HCT116 (cell line): ENCODE measurements around the gene ZDHHC14. TPM values are rescaled to one million over a fixed set of nuclear protein-coding genes. Genes with fewer than 3 reads are reported as not detected.

Source experiments
- ATAC-seq: fragments of 200-7000 bp; cut with Tn5 transposase; 2 replicates; pipeline ENCODE4 v1.9.1; 2020; ENCODE audit warnings: mild to moderate bottlenecking, moderate library complexity
- BruUV-seq: library from RNA; stranded (reverse); fragments of 400-500 nt; replicated peaks from 2 replicates; lab custom pipeline; 2021; lab: Mats Ljungman, UMichigan
- CTCF ChIA-PET: fragments of 300-600 bp; sonication (Branson Sonifier 250); formaldehyde crosslinking; loops from one replicate; lab custom pipeline; 2021; ENCODE audit warnings: antibody characterized with exemption; lab: Charles Lee
- POLR2A ChIA-PET: fragments of 300-600, 350-600 bp; sonication (Branson Sonifier 250); formaldehyde crosslinking; loops from one replicate; lab custom pipeline; 2021; ENCODE audit warnings: antibody characterized with exemption; lab: Charles Lee
- RAD21 ChIA-PET, 2 experiments: fragments of 300-600 bp; sonication (Branson Sonifier 250); formaldehyde crosslinking; loops; one replicate each; lab custom pipeline; 2023; ENCODE audit warnings: low total read pairs in 2 of 2; ENCODE audit not compliant: uncharacterized antibody in 2 of 2, unreplicated experiment in 2 of 2, low non-redundant PET in 1 of 2; lab: Charles Lee
- DNase-seq: peaks from one replicate; pipeline ENCODE4 v3.0.0-alpha.2; 2010; ENCODE audit warnings: low read depth, low spot score
- H2AFZ ChIP-seq: fragments of 200-600 bp; shearing (Covaris generic), sonication (generic); 2 replicates; pipeline ENCODE4 v1.6.1; 2017; ENCODE audit warnings: low read depth, mixed run types, mixed read lengths, antibody characterized with exemption, low read length; ENCODE audit not compliant: poor library complexity, severe bottlenecking
- H3K27ac ChIP-seq: 2 replicates; pipeline ENCODE4 v1.5.1; 2012; ENCODE audit warnings: low read depth, low read length
- H3K27me3 ChIP-seq: fragments of 200-600 bp; sonication (generic); 2 replicates; pipeline ENCODE4 v1.6.1; 2016; ENCODE audit warnings: mixed run types, low read length, mixed read lengths; ENCODE audit not compliant: insufficient read depth
- H3K36me3 ChIP-seq, 2 experiments: fragments of 200-500 bp in 1 of 2; fragments of 200-600 bp in 1 of 2; sonication (Bioruptor generic) in 1 of 2; sonication (generic) in 1 of 2; 2 replicates each; pipeline versions ENCODE4 v1.5.1 to v1.6.1; 2014 to 2016; ENCODE audit warnings: low read length in 2 of 2, inconsistent platforms in 1 of 2, mixed read lengths in 1 of 2, mixed run types in 1 of 2; ENCODE audit not compliant: insufficient read depth in 2 of 2, control insufficient read depth in 1 of 2
- H3K4me1 ChIP-seq, 2 experiments: fragments of 200-600 bp in 1 of 2; sonication (generic) in 1 of 2; 2 replicates each; pipeline versions ENCODE4 v1.5.1 to v1.6.1; 2012 to 2017; ENCODE audit warnings: low read length in 2 of 2, inconsistent platforms in 1 of 2, mild to moderate bottlenecking in 1 of 2, mixed read lengths in 1 of 2, mixed run types in 1 of 2, moderate library complexity in 1 of 2; ENCODE audit not compliant: insufficient read depth in 2 of 2, control insufficient read depth in 1 of 2
- H3K4me2 ChIP-seq: fragments of 200-600 bp; sonication (generic); 2 replicates; pipeline ENCODE4 v1.6.1; 2017; ENCODE audit warnings: mixed run types, low read length, mixed read lengths
- H3K4me3 ChIP-seq, 2 experiments: fragments of 200-600 bp in 1 of 2; sonication (generic) in 1 of 2; replicated peaks in 1 of 2; 2 replicates each; pipeline ENCODE4 v1.5.1; 2011 to 2016; ENCODE audit warnings: low read length in 2 of 2, control low read depth in 1 of 2, low read depth in 1 of 2, mild to moderate bottlenecking in 1 of 2, mixed read lengths in 1 of 2, mixed run types in 1 of 2
- H3K79me2 ChIP-seq: fragments of 200-600 bp; sonication (generic); 2 replicates; pipeline ENCODE4 v1.6.1; 2017; ENCODE audit warnings: mild to moderate bottlenecking, mixed run types, low read length, moderate library complexity, mixed read lengths; ENCODE audit not compliant: insufficient read depth
- H3K9ac ChIP-seq: fragments of 200-600 bp; sonication (generic); 2 replicates; pipeline ENCODE4 v1.6.1; 2016; ENCODE audit warnings: low read length, mixed read lengths
- H3K9me2 ChIP-seq: fragments of 200-600 bp; sonication (generic), shearing (Covaris generic); 2 replicates; pipeline ENCODE4 v1.6.1; 2017; ENCODE audit warnings: mixed run types, mild to moderate bottlenecking, moderate library complexity; ENCODE audit not compliant: insufficient read depth
- H3K9me3 ChIP-seq, 2 experiments: fragments of 200-500 bp in 1 of 2; fragments of 200-600 bp in 1 of 2; sonication (Bioruptor generic) in 1 of 2; sonication (generic) in 1 of 2; 2 replicates each; pipeline ENCODE4 v1.6.1; 2014 to 2017; ENCODE audit warnings: low read length in 2 of 2, mixed read lengths in 2 of 2, inconsistent platforms in 1 of 2, low read depth in 1 of 2, mild to moderate bottlenecking in 1 of 2, mixed run types in 1 of 2, moderate library complexity in 1 of 2; ENCODE audit not compliant: control insufficient read depth in 1 of 2, insufficient read depth in 1 of 2
- H4K20me1 ChIP-seq: fragments of 200-600 bp; sonication (generic), shearing (Covaris generic); 2 replicates; pipeline ENCODE4 v1.6.1; 2017; ENCODE audit warnings: mixed run types, mild to moderate bottlenecking, moderate library complexity; ENCODE audit not compliant: insufficient read depth
- ATF3 ChIP-seq: IDR thresholded peaks from 2 replicates; pipeline ENCODE4 v1.6.1; 2012
- CBX3 ChIP-seq: IDR thresholded peaks from 2 replicates; pipeline ENCODE4 v1.6.1; 2012; ENCODE audit warnings: low read depth
- CEBPB ChIP-seq: IDR thresholded peaks from 2 replicates; pipeline ENCODE4 v1.6.1; 2012; ENCODE audit warnings: low read depth
- ELF1 ChIP-seq: IDR thresholded peaks from 2 replicates; pipeline ENCODE4 v1.6.1; 2012; ENCODE audit warnings: low read depth, borderline replicate concordance
- EZH2phosphoT487 ChIP-seq: fragments of 200-600 bp; IDR thresholded peaks from 2 replicates; pipeline ENCODE4 v1.6.1; 2018; ENCODE audit warnings: antibody characterized with exemption, borderline replicate concordance
- FOSL1 ChIP-seq: IDR thresholded peaks from 2 replicates; pipeline ENCODE4 v1.6.1; 2012; ENCODE audit warnings: low read depth
- JUND ChIP-seq: IDR thresholded peaks from 2 replicates; pipeline ENCODE4 v1.6.1; 2012
- POLR2AphosphoS5 ChIP-seq: IDR thresholded peaks from 2 replicates; pipeline ENCODE4 v1.6.1; 2011; ENCODE audit warnings: mild to moderate bottlenecking, low read depth, low read length, moderate library complexity
- SIN3A ChIP-seq: IDR thresholded peaks from 2 replicates; pipeline ENCODE4 v1.6.1; 2012; ENCODE audit warnings: low read depth
- SP1 ChIP-seq: IDR thresholded peaks from 2 replicates; pipeline ENCODE4 v1.6.1; 2012; ENCODE audit warnings: low read depth
- SRF ChIP-seq: IDR thresholded peaks from 2 replicates; pipeline ENCODE4 v1.6.1; 2012; ENCODE audit warnings: low read depth
- TCF7L2 ChIP-seq: IDR thresholded peaks from 2 replicates; pipeline ENCODE4 v1.7.0; 2011; ENCODE audit warnings: borderline replicate concordance, inconsistent platforms; ENCODE audit not compliant: insufficient read depth, insufficient read length; ENCODE audit errors: extremely low read depth
- YY1 ChIP-seq: IDR thresholded peaks from 2 replicates; pipeline ENCODE4 v1.6.1; 2011; ENCODE audit warnings: low read length, low read depth, moderate library complexity, mild to moderate bottlenecking; ENCODE audit not compliant: insufficient replicate concordance; ENCODE audit errors: extremely low read depth
- ZNF274 ChIP-seq: fragments of 200-500 bp; sonication (Bioruptor generic); IDR thresholded peaks from 2 replicates; pipeline ENCODE4 v1.6.1; 2014; ENCODE audit warnings: mild to moderate bottlenecking, low read depth, low read length, inconsistent platforms
- intact Hi-C: fragments of 100-400 bp; cut with micrococcal nuclease; formaldehyde crosslinking; loops from 2 replicates; pipeline ENCODE4 v1.10.0; 2022
- total RNA-seq: library from RNA; stranded (reverse); gene quantifications from one replicate; pipeline ENCODE4 v1.2.1, GENCODE V29; 2021; ENCODE audit not compliant: unreplicated experiment
- TF ChIP-seq, protein P1 (sequence below), 3 experiments: fragments of 200-600 bp in 1 of 3; sonication (generic) in 1 of 3; IDR thresholded peaks in 2 of 3; conservative IDR thresholded peaks in 1 of 3; 2 replicates each; pipeline ENCODE4 v1.5.1; 2012 to 2017; ENCODE audit warnings: low read depth in 2 of 3, low read length in 2 of 3, antibody characterized with exemption in 1 of 3, borderline replicate concordance in 1 of 3, control low read depth in 1 of 3, mild to moderate bottlenecking in 1 of 3, mixed read lengths in 1 of 3, mixed run types in 1 of 3, moderate library complexity in 1 of 3; ENCODE audit not compliant: insufficient read depth in 1 of 3
- TF ChIP-seq, protein P2 (sequence below): IDR thresholded peaks from 2 replicates; pipeline ENCODE4 v1.6.1; 2012; ENCODE audit warnings: low read depth
- TF ChIP-seq, protein P3 (sequence below): IDR thresholded peaks from 2 replicates; pipeline ENCODE4 v1.6.1; 2011; ENCODE audit warnings: mild to moderate bottlenecking, low read length, moderate library complexity; ENCODE audit not compliant: insufficient replicate concordance; ENCODE audit errors: extremely low read depth
- TF ChIP-seq, protein P4 (sequence below): IDR thresholded peaks from 2 replicates; pipeline ENCODE4 v1.6.1; 2012

The ZDHHC14 gene
- total RNA-seq, 1 experiment from 2014 or later = 5.3 TPM

- DNase-seq = no peak
- POLR2A ChIA-PET = no interaction called here
- Histone ChIP-seq H3K4me1 (0 out of 4 replicates have a peak, but pooled peaks cover 0 to 5% of the 10 kb centered on the region in 2 experiments), H3K36me3 (no peaks in the 10 kb centered on the region), H3K27me3 (no peaks in the 10 kb centered on the region), H3K4me3 (no peak overlapping the region), H3K4me2 (no peak overlapping the region), H4K20me1 (no peaks in the 10 kb centered on the region), H2AFZ (no peak overlapping the region), H3K27ac (no peak overlapping the region), H3K9me3 (no peaks in the 10 kb centered on the region), H3K9ac (no peak overlapping the region), H3K79me2 (no peaks in the 10 kb centered on the region), H3K9me2 (no peaks in the 10 kb centered on the region)
- TF ChIP-seq, protein P1, sequence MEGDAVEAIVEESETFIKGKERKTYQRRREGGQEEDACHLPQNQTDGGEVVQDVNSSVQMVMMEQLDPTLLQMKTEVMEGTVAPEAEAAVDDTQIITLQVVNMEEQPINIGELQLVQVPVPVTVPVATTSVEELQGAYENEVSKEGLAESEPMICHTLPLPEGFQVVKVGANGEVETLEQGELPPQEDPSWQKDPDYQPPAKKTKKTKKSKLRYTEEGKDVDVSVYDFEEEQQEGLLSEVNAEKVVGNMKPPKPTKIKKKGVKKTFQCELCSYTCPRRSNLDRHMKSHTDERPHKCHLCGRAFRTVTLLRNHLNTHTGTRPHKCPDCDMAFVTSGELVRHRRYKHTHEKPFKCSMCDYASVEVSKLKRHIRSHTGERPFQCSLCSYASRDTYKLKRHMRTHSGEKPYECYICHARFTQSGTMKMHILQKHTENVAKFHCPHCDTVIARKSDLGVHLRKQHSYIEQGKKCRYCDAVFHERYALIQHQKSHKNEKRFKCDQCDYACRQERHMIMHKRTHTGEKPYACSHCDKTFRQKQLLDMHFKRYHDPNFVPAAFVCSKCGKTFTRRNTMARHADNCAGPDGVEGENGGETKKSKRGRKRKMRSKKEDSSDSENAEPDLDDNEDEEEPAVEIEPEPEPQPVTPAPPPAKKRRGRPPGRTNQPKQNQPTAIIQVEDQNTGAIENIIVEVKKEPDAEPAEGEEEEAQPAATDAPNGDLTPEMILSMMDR (IDR thresholded peaks at IDR 0.05 in 2 of 3, conservative IDR thresholded peaks at IDR 0.05 in 1 of 3; ENCODE audit: borderline replicate concordance in 1 of 3, insufficient read depth in 1 of 3, low read depth in 2 of 3, low read length in 2 of 3) = no peak
- TF ChIP-seq ELF1 = no peak
- TF ChIP-seq YY1 = no peak
- TF ChIP-seq TCF7L2 = no peak
- TF ChIP-seq ZNF274 = no peak
- TF ChIP-seq, protein P2, sequence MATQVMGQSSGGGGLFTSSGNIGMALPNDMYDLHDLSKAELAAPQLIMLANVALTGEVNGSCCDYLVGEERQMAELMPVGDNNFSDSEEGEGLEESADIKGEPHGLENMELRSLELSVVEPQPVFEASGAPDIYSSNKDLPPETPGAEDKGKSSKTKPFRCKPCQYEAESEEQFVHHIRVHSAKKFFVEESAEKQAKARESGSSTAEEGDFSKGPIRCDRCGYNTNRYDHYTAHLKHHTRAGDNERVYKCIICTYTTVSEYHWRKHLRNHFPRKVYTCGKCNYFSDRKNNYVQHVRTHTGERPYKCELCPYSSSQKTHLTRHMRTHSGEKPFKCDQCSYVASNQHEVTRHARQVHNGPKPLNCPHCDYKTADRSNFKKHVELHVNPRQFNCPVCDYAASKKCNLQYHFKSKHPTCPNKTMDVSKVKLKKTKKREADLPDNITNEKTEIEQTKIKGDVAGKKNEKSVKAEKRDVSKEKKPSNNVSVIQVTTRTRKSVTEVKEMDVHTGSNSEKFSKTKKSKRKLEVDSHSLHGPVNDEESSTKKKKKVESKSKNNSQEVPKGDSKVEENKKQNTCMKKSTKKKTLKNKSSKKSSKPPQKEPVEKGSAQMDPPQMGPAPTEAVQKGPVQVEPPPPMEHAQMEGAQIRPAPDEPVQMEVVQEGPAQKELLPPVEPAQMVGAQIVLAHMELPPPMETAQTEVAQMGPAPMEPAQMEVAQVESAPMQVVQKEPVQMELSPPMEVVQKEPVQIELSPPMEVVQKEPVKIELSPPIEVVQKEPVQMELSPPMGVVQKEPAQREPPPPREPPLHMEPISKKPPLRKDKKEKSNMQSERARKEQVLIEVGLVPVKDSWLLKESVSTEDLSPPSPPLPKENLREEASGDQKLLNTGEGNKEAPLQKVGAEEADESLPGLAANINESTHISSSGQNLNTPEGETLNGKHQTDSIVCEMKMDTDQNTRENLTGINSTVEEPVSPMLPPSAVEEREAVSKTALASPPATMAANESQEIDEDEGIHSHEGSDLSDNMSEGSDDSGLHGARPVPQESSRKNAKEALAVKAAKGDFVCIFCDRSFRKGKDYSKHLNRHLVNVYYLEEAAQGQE = no peak
- TF ChIP-seq SIN3A = no peak
- no peak for TF ChIP-seq CBX3
- TF ChIP-seq, protein P3, sequence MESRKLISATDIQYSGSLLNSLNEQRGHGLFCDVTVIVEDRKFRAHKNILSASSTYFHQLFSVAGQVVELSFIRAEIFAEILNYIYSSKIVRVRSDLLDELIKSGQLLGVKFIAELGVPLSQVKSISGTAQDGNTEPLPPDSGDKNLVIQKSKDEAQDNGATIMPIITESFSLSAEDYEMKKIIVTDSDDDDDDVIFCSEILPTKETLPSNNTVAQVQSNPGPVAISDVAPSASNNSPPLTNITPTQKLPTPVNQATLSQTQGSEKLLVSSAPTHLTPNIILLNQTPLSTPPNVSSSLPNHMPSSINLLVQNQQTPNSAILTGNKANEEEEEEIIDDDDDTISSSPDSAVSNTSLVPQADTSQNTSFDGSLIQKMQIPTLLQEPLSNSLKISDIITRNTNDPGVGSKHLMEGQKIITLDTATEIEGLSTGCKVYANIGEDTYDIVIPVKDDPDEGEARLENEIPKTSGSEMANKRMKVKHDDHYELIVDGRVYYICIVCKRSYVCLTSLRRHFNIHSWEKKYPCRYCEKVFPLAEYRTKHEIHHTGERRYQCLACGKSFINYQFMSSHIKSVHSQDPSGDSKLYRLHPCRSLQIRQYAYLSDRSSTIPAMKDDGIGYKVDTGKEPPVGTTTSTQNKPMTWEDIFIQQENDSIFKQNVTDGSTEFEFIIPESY = no peak
- no peak for TF ChIP-seq FOSL1
- no peak for TF ChIP-seq CEBPB
- TF ChIP-seq JUND = no peak
- no peak for TF ChIP-seq EZH2phosphoT487
- TF ChIP-seq POLR2AphosphoS5 = no peak
- TF ChIP-seq ATF3 = no peak
- TF ChIP-seq SP1 = no peak
- TF ChIP-seq SRF = no peak
- TF ChIP-seq, protein P4, sequence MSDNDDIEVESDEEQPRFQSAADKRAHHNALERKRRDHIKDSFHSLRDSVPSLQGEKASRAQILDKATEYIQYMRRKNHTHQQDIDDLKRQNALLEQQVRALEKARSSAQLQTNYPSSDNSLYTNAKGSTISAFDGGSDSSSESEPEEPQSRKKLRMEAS = no peak
- RAD21 ChIA-PET = no interaction called here
- CTCF ChIA-PET = interaction anchor here (1.7 kb wide), 1 partner anchor 23 kb away, joined by 5 read pairs; no protein-coding TSS in a partner anchor
- no TSS peak for BruUV-seq
- intact Hi-C loops = no loop called here
- ATAC-seq = no peak
These were observed 43.2 kb upstream of the ZDHHC14 start for GRCh38 chr6:157337751-157338150.
